H4 (cell line): ENCODE results near the gene ANKRD52. TPM values are rescaled to one million over a fixed set of nuclear protein-coding genes. Genes with fewer than 3 reads are reported as not detected.

Experiments used
- DNase-seq: peaks from one replicate; pipeline ENCODE4 v3.0.0-alpha.2; 2015; ENCODE audit warnings: low spot score
- total RNA-seq: library from RNA; depleted of rRNA; stranded (reverse); fragments of >200 nt; shearing (Covaris generic); gene quantifications from 2 replicates; pipeline ENCODE4 v1.2.3, GENCODE V29; 2014

ANKRD52 gene
- total RNA-seq, 1 experiment from 2014 or later, result 15.4 TPM

GRCh38 chr12:56212361-56212760 lies 45.8 kb downstream of the ANKRD52 start:
- DNase-seq, result no peak

GRCh38 chr12:56208006-56208405 lies 50.2 kb downstream of the ANKRD52 start:
- no peak for DNase-seq

- DNase-seq, result no peak
These were observed 51.6 kb downstream of the ANKRD52 start for GRCh38 chr12:56206452-56207166.

DNA sequence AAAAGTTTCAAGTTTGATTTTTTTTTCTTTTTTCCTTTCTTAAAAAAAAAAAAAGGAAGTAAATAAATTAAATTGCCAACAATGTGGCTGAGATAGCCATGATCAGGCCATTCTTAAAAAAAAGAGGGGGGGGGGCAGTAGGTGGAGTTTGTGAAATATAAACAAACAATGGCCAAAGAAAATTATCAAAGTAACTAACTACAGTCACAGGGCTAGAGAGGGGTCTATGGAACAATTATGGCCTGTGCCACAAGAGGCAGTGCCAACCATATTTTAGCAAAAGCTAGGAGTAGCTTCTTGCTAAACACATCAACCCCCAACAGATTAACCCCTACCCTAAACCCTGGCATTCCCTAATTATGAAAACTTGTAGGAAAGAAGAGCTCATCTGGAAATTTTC lies 52.7 kb downstream of the ANKRD52 start:
- DNase-seq, result no peak

DNA sequence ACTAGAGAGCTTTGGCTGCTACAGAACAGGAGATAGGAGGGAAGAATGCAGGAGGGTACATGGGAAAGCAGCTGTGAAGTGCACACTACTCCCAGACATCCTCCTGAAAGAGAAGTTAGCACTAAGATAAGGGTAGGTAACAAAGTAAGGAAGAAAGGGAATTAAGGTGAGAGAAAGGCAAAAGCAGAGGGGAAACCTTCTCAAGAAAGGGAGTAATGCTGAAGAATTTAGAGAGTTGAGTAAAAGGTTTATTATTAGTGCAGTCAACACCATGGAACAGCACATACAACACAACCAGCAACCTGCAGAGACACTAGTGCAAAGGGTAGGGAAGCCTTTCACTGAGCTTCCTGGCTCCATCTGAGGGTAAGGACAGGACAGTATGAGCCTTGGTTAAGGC lies 53.9 kb downstream of the ANKRD52 start:
- DNase-seq, result no peak

DNA sequence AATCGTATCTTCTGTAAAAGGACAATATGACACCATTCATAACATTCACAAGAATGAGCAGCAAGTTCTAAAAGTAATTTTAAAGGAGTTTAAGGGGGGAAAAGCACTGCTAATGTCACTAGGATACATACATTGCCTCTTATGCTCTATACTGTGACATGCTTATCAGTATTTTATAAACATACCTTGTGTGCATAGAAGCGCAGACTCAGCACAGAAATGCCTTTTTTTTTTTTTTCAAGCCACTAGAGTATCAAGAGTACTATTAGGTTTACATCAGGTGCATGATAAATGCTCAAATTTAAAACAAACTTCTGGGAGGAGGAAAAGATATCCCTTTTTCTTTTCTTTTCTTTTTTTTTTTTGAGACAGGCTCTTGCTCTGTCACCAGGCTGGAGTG lies 55.3 kb downstream of the ANKRD52 start:
- no peak for DNase-seq

DNA sequence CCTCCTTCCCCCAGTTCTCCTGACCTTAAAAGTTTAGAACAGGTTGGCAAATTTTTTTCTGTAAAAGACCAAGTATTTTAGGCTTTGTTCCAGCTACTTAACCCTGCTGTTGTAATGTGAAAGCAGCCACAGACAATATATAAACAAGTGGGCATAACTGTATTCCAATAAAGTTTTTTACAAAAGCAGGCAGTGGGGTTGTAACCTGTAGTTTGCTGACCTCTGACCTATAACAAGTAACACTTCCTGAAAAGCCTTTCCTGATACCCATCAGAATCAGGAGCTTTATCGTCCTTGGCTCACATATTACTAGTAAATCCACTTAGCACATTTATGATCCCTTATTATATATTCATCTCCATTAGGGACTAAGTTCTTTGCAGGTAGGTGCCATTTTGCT lies 55.8 kb downstream of the ANKRD52 start:
- no peak for DNase-seq

DNA sequence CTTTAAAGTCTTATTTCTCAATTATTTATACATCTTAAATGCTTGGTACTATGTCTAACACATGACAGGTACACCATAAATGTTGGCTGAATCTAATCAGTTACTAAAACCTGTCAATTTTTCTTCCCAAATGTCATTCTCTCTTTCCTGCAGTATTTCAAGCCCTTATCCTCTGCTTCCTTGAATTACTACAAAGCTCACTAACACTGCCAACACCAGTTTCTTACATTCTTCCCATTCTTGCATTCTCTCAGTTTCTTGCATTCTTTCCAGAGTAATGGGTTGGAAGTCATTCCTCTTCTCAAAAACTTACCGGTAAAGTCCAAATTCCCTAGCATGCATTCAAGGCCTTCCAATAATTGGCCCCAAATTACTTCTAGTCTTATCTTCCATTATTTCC lies 59.3 kb downstream of the ANKRD52 start:
- DNase-seq, result no peak

DNA sequence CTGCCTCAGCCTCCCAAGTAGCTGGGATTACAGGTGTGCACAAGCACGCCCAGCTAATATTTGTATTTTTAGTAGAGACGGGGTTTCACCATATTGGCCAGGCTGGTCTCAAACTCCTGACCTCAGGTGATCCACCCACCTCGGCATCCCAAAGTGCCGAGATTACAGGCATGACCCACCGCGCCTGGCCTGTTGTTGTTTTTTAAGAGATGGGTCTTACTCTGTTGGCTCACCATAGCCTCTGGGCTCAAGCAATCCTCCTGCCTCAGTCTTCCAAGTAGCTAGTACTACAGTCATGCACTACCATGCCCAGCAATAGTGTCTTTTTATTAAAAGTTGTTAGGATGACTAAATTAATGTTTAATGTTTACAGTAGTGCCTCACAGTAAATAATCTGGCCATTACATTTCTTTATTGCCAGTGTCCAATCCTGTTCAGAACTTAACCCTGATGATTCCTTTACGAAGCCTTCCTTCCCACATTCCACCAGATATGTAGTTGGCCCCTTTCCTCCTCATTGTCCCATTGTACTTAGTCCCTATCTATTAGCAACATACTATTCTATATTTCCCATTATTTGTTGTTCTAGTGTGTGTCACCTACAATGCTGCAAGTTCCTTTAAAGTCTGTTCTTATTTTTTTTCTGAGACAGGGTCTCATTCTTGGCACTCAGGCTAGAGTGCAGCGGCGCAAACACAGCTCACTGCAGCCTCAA lies 60.1 kb downstream of the ANKRD52 start:
- DNase-seq, result no peak

- peak; percentile 64 for DNase-seq
These were observed 61.2 kb downstream of the ANKRD52 start for GRCh38 chr12:56196818-56197550.

DNA sequence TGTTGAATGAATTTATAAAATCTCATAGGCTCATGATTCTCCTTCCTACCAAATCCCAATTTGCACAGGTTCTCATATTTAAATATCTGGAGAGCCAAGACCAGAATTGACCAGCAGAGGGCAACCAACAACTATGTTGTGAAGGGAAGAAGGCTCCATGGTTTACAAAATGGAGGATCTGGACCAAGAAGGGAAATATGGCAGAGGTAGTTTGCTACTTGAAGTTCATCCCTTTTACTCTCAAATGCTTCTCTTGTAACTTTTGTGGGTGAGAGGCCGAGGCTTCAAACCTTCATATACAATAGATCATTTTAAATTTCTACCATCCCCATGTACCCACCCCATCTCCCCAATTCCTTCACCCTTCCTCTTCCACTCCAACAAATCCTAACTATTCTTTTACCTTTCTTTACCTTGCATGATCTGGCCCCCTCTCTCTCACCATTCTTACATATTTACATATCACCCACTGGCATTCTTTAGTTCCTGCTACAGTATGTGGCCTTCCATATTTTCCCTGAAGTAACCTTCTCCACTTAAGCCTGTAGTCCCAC lies 65.1 kb downstream of the ANKRD52 start:
- DNase-seq, result peak; percentile 80

DNA sequence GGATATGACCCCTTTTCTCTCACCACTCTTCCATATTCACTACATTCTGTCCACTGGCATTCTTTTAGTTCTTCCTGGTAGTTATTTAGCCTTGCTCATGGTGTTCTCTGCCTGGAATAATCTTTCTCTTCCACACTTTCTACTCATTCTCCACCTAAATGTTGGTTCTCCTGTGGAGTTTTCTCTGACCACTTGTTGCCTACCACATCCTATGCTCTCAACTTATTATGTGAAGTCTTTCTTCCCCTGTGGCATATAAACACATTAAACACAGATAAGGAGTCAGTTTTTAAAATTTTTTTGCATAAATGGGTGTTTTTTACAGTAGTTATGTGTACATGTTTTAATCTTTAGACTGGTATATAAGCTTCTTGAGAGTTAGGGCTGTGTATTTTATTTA lies 65.6 kb downstream of the ANKRD52 start:
- DNase-seq, result no peak

- DNase-seq, result no peak
These were observed 67.5 kb downstream of the ANKRD52 start for GRCh38 chr12:56190695-56191155.

- DNase-seq, result peak; percentile 80
These were observed 68.1 kb downstream of the ANKRD52 start for GRCh38 chr12:56189918-56190694.

- peak; percentile 81 for DNase-seq
These were observed 68.9 kb downstream of the ANKRD52 start, which contains the start of gene SMARCC2 for GRCh38 chr12:56189099-56189917. TSS of gene SMARCC2 (minus strand) at chr12:56189483. CDS start at chr12:56189461, 22 bp downstream.

GRCh38 chr12:56188778-56189098 lies 69.4 kb downstream of the ANKRD52 start:
- DNase-seq, result no peak

DNA sequence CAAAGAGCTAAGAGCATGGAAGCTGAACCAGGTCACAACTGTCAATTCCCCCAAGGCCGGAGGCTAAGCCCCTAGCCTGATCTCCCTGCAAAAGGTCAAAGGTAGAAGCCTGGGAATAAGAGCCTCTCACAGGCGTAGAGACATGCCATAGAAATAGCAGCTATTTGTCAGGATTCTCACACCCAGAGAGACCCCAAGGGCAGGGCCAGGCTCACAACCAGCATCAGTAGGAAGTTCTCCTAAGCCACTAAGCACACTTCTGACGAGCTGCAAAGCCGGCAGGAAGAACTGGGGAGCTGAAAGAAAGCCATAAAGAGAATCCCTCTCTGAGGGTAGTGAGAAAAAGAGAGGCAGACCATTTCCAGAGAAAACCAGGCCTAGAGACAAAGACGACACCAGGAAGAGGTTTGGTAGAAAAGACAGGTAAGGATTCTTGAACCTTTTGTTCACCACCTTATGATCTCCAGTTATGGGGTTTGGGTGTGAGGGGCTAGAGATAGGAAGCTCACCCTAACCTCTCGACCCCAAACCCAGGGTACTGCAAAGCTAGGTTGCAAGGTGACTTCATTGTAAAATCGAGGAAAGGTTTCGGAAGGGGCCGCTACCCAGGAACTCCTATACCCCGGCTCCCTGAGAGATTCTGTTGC lies 69.9 kb downstream of the ANKRD52 start:
- no peak for DNase-seq
